NCI-H1417 (cell line): ENCODE measurements around the gene G6PC1.
"Not testable (repeated sequence)": the region's sequence is repeated elsewhere in the genome, so short reads cannot be mapped to it uniquely, and the experiment has no call there.

Experiments used
- DNase-seq, 3 experiments: peaks; one replicate each; lab custom pipeline; 2025; lab: John Stamatoyannopoulos, UW

G6PC1 gene

DNA sequence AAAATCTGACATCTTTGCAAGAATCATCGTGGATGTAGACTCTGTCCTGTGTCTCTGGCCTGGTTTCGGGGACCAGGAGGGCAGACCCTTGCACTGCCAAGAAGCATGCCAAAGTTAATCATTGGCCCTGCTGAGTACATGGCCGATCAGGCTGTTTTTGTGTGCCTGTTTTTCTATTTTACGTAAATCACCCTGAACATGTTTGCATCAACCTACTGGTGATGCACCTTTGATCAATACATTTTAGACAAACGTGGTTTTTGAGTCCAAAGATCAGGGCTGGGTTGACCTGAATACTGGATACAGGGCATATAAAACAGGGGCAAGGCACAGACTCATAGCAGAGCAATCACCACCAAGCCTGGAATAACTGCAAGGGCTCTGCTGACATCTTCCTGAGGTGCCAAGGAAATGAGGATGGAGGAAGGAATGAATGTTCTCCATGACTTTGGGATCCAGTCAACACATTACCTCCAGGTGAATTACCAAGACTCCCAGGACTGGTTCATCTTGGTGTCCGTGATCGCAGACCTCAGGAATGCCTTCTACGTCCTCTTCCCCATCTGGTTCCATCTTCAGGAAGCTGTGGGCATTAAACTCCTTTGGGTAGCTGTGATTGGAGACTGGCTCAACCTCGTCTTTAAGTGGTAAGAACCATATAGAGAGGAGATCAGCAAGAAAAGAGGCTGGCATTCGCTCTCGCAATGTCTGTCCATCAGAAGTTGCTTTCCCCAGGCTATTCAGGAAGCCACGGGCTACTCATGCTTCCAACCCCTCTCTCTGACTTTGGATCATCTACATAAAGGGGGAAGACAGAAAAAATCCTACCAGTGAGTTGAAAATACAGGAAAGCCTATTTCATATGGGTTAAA is at the start of gene G6PC1:
Gene G6PC1, plus strand, starts transcription at position 340 of the 872 bp plus-strand sequence. Its CDS starts 78 bp downstream, at position 418.
- DNase-seq = no peak

DNA sequence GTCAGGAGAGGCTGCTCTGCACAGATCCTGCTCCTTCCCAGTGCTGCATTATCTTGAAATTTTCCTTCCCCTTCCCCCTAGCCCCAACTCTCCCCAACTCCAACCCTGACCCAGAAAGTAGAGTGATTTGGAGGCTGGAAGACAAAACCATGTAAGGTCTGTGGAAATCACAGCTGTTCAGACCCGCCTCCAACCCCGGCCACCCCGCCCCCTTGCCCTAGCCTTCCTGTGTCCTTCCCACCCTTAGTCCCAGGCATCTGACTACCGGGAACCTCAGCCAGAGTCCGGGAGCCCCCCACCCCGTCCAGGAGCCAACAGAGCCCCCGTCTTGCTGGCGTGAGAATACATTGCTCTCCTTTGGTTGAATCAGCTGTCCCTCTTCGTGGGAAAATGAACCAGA is 49.6 kb upstream of the G6PC1 start, which contains the start of gene AOC3:
Gene AOC3, plus strand, starts transcription at position 246 of the 400 bp plus-strand sequence. Its CDS starts 145 bp downstream, at position 391.
- DNase-seq = no peak

DNA sequence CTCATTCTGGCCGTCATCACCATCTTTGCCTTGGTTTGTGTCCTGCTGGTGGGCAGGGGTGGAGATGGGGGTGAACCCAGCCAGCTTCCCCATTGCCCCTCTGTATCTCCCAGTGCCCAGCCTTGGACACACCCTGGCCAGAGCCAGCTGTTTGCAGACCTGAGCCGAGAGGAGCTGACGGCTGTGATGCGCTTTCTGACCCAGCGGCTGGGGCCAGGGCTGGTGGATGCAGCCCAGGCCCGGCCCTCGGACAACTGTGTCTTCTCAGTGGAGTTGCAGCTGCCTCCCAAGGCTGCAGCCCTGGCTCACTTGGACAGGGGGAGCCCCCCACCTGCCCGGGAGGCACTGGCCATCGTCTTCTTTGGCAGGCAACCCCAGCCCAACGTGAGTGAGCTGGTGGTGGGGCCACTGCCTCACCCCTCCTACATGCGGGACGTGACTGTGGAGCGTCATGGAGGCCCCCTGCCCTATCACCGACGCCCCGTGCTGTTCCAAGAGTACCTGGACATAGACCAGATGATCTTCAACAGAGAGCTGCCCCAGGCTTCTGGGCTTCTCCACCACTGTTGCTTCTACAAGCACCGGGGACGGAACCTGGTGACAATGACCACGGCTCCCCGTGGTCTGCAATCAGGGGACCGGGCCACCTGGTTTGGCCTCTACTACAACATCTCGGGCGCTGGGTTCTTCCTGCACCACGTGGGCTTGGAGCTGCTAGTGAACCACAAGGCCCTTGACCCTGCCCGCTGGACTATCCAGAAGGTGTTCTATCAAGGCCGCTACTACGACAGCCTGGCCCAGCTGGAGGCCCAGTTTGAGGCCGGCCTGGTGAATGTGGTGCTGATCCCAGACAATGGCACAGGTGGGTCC is 49.0 kb upstream of the G6PC1 start:
- not testable (repeated sequence) for DNase-seq

DNA sequence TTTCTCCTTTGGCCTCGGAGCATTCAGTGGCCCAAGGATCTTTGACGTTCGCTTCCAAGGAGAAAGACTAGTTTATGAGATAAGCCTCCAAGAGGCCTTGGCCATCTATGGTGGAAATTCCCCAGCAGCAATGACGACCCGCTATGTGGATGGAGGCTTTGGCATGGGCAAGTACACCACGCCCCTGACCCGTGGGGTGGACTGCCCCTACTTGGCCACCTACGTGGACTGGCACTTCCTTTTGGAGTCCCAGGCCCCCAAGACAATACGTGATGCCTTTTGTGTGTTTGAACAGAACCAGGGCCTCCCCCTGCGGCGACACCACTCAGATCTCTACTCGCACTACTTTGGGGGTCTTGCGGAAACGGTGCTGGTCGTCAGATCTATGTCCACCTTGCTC is 48.2 kb upstream of the G6PC1 start:
- DNase-seq = no peak

DNA sequence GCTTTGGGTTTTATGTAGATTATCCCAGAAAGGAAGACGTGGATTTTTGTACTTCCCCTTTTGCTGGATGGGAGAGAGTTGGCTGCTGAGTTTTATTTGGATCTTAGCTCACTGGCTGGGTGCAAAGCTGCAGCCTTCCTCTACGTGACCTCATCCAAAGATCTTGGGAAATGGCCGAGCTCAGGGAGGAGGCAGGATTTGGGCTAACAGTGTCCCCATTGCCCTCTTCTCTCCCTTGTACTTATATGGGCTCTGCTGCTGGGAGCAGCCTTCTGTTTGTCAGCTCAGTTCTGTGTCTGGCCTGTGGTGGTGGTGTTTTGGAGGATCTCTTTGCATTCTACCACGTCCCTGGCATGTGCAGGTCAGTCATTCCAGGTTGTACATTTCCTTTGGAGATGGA is 47.6 kb upstream of the G6PC1 start:
- no peak for DNase-seq

DNA sequence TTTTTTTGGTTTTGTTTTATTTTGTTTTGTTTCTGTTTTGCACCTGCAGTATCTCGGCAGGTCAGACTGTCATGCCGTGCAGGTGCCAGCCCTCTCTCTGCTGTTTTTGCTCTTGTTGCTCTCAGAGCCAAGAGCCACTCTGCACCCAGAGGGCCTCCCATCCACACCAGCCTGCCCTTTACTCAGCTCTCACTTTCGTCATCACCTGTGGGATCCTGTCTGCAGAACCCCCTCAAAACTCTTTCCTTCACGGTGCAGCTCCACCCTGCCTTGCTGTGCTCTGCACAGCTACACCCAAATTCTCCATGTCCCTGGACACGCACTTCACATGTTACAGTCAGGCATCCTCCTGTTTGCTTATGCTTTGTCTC is 47.0 kb upstream of the G6PC1 start:
- DNase-seq = no peak

DNA sequence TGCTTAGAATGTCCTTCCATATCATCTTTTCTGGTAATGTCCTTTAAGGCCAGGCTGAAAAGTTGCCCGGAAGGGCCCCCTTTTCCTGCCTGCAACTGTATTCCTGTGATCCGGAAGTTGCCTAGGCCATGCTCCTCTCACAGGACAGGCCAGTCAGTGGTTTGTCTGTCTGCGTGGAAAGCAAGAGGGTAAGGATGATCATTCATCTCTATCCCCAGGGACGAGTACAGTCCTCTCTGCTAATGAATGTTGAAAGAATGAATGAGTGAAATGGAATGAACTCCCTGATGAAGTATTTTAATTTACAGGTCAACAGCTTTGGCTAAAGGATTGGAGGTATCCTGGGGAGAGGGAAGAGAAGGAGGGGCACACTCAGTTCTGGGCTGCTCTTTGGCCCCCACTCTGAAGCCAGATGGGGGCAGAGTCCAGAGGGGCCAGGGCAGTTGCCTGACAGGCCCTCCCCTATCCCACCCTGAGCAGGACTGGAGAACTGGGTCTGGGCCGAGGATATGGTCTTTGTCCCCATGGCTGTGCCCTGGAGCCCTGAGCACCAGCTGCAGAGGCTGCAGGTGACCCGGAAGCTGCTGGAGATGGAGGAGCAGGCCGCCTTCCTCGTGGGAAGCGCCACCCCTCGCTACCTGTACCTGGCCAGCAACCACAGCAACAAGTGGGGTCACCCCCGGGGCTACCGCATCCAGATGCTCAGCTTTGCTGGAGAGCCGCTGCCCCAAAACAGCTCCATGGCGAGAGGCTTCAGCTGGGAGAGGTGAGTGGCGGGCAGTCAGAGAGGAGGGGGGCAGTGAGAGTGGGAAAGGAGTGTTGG is 46.4 kb upstream of the G6PC1 start:
- DNase-seq = no peak

DNA sequence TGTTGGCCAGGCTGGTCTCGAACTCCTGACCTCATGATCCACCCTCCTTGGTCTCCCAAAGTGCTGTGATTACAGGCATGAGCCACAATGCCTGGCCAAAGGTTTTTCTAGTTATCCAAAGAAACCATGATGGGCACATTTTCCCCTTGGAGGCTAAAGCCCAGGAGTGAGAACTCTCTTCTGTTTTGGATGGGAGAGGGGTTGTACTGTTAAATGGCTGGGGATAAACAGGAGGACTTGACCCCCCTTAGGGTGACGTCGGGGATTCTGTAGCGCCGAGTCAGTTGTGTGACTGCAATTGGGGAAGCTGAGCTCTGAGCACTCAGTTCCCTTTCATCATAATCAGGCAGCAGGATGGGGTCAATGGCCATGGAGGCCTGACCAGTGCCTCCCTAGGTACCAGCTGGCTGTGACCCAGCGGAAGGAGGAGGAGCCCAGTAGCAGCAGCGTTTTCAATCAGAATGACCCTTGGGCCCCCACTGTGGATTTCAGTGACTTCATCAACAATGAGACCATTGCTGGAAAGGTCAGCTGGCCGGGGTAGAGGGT is 45.5 kb upstream of the G6PC1 start:
- no peak for DNase-seq

DNA sequence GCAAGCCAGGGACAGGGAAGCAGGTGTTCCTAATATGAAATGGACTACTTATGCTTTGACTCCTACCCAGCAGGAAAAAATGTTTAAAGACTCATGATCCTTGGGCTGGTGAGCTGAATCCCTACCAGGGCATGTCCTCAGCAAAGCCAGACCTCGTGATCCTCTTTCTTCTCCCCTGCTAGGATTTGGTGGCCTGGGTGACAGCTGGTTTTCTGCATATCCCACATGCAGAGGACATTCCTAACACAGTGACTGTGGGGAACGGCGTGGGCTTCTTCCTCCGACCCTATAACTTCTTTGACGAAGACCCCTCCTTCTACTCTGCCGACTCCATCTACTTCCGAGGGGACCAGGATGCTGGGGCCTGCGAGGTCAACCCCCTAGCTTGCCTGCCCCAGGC is 44.5 kb upstream of the G6PC1 start:
- not testable (repeated sequence) for DNase-seq

DNA sequence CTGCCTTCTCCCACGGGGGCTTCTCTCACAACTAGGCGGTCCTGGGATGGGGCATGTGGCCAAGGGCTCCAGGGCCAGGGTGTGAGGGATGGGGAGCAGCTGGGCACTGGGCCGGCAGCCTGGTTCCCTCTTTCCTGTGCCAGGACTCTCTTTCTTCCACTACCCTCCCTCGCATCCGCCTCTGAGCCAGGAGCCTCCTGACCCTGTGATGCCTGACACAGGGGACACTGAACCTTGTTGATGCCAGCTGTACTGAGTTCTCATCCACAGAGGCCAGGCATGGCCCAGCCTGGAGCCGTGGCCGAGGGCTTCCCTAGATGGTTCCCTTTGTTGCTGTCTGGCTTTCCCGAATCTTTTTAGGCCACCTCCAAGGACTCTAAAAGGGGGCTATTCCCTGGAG is 44.1 kb upstream of the G6PC1 start:
- not testable (repeated sequence) for DNase-seq

DNA sequence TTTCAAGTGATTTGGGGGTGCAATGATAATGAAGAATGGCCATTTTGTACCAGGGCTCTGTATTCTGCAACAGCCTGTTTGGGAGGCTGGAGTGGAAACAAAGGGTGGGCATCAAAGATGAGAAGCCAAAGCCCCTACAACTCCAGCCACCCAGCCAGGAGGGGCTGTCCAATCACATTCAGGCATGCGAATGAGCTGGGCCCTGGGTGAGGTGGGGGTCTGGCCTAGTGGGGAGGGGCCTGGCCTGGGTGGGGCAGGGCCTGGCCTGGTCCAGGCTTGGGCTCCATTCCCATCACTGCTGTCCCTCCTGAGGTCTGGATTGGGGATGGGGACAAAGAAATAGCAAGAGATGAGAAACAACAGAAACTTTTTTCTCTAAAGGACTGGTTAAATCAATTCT is 43.2 kb upstream of the G6PC1 start:
- DNase-seq = no peak

DNA sequence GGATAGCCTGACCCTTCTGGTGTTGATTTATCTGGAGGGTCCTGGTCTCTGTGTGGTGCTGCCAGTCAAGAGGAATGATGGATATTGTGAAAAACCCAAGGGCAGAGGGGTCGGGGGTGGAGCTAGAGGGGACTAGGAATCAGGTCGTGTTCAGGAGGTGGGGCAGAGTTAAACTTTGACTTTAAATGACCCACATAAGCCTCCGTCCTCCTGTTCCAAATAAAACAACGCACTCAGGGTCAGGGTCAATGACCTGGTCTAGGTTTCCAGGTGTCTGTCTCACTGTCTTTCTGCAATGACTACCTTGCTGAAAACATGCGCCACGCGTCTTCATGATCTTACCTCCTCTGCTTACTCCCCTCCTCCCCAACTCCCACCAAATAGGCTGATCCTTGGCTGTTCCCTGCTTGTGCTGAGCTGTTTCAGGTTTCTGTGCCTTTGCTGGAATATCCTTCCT is 34.9 kb upstream of the G6PC1 start:
- no peak for DNase-seq

DNA sequence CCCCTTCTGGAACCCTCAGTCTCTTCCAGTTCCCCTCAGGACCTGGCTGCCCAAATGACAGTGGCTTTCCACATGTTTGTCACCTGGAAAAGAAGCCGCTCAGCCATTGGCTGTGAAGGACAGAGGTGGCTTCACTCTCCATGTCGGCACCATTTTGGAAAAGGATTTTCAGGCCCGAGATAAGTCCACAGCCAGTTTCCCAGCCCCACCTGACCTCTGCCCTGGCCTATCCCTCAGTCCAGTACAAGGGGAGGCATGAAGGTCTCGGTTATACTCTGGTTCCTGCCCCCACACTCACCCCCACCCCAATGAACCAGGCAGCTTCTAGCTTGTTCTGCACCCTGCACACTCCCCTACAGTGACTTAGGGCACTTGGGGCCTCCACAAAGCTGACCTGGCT is 34.4 kb upstream of the G6PC1 start:
- no peak for DNase-seq

DNA sequence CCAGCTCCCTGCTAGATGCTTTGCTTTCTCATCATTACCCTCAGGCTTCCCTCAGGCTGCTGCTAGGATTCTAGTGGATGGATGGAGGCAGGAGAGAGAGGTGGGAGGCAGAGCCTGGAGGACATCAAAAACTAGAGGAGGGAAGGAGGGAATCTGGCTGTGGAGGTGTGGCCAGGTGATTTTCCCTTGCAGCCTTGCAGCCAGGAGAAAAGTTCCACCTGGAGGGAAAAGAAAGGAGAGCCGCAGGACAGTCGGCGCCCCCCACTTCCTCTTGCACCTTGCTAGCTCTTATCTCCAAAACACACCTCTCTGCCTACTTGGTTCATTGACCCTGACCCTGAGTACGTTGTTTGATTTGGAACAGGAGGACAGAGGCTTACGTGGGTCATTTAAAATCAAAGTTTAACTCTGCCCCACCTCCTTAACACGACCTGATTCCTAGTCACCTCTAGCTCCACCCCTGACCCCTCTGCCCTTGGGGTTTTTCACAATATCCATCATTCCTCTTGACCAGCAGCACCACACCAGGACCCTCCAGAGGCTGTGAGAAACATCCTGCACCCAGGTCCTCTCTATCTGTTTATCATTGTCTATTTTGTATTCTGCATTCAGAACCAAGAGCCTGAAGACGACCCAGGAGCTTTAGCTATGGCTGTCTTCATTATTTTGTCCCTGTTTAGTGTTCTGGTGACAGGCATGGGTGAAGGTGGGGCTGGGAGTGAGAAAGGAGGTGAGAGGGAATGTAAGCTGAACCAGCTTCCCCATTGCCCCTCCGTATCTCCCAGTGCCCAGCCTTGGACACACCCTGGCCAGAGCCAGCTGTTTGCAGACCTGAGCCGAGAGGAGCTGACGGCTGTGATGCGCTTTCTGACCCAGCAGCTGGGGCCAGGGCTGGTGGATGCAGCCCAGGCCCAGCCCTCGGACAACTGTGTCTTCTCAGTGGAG is 33.7 kb upstream of the G6PC1 start:
- no peak for DNase-seq

DNA sequence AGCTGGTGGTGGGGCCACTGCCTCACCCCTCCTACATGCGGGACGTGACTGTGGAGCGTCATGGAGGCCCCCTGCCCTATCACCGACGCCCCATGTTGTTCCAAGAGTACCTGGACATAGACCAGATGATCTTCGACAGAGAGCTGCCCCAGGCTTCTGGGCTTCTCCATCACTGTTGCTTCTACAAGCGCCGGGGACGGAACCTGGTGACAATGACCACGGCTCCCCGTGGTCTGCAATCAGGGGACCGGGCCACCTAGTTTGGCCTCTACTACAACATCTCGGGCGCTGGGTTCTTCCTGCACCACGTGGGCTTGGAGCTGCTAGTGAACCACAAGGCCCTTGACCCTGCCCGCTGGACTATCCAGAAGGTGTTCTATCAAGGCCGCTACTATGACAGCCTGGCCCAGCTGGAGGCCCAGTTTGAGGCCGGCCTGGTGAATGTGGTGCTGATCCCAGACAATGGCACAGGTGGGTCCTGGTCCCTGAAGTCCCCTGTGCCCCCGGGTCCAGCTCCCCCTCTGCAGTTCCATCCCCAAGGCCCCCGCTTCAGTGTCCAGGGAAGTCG is 32.8 kb upstream of the G6PC1 start:
- DNase-seq = not testable (repeated sequence)

DNA sequence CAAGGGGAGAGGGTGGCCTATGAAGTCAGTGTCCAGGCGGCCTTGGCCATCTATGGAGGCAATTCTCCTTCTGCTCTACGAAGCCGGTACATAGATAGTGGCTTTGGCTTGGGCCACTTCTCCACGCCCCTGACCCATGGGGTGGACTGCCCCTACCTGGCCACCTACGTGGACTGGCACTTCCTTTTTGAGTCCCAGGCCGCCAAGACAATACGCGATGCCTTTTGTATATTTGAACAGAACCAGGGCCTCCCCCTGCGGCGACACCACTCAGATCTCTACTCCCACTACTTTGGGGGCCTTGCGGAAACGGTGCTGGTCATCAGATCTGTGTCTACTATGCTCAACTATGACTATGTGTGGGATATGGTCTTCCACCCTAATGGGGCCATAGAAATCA is 32.3 kb upstream of the G6PC1 start:
- no peak for DNase-seq

DNA sequence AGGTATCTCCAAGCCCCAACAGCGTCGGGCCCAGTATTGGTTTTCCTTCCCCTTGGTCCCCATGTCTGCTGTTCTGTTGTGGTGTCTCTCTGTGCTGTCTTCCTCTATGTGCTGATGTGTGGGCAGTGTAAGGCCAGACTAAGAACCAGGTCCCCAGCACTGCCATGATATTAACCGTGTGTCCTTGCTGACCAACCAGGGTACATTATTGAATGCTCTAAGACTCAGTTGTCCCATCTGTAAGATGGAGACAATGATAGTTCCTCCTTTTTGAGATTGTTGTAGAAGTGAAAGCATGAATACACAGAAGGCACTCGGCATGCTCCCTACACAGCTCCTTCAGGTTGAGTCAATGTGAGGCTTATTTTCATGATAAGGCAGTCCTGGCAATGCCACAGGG is 29.0 kb upstream of the G6PC1 start:
- DNase-seq = no peak

DNA sequence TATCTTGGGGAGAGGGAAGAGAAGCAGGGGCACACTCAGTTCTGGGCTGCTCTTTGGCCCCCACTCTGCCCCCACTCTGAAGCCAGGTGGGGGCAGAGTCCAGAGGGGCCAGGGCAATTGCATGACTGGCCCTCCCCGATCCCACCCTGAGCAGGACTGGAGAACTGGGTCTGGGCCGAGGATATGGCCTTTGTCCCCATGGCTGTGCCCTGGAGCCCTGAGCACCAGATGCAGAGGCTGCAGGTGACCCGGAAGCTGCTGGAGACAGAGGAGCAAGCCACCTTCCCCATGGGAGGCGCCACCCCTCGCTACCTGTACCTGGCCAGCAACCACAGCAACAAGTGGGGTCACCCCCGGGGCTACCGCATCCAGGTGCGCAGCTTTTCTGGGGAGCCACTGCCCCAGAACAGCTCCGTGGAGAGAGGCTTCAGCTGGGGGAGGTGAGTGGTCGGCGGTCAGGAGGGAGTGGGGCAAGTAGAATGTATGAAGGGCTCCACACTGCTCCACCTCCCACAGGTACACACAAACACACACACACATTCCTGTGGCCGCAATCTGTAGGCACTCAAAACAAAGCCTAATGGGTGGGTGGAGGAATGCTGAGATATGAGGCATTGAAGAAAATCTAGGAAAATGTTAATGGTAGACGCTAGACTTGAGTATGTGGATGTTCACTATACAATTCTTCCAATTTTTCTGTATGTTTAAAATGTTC is 28.2 kb upstream of the G6PC1 start:
- DNase-seq = no peak

DNA sequence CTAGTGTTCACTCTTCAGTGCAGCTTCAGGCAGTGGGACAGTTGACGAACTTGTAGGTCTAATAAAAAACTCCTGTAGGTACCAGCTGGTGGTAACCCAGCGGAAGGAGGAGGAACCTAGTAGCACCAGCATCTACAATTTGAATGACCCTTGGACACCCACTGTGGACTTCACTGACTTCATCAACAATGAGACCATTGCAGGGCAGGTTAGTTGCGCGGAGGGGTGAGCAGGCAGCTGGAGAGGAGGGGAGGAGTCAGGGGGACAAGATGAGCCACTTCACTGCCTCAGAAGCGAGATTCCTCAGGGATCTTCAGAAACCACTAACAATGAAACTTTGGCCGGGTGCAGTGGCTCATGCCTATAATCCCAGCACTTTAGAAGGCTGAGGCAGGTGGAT is 27.3 kb upstream of the G6PC1 start:
- DNase-seq = no peak
